ENCODE data around the gene ABCF2. TPM values are rescaled to one million over a fixed set of nuclear protein-coding genes. Genes with fewer than 3 reads are reported as not detected.

Gene ABCF2
- total and polyA plus RNA-seq, 2 donors (not counting 1 experiment from before 2014, with no cell fraction given) = 16.1 to 30.2 TPM

- H3K4me1 Mint-ChIP-seq = no peaks in the 10 kb centered on the region
- Histone ChIP-seq H3K36me3 (replicated peaks in 1 of 2; ENCODE audit: control extremely low read depth in 1 of 2, control insufficient read depth in 1 of 2, extremely low read depth in 1 of 2, insufficient read depth in 2 of 2, low read length in 1 of 2) (no peaks in the 10 kb centered on the region), H3K9me3 (ENCODE audit: control extremely low read depth in 1 of 3, control insufficient read depth in 2 of 3, insufficient read depth in 1 of 3, low read length in 2 of 3) (no peaks in the 10 kb centered on the region), H3K27me3 (replicated peaks in 1 of 4; ENCODE audit: control extremely low read depth in 1 of 4, control insufficient read depth in 3 of 4, insufficient read depth in 4 of 4, low read length in 3 of 4) (peaks cover 0 to 15% (median 0%) of the 10 kb centered on the region in 4 experiments), H3K4me1 (ENCODE audit: control insufficient read depth in 2 of 2, insufficient read depth in 2 of 2, low read length in 2 of 2) (no peaks in the 10 kb centered on the region), H3K4me2 (replicated peaks; ENCODE audit: low read depth, low read length, poor library complexity, severe bottlenecking) (no peak overlapping the region), H3K4me3 (ENCODE audit: control extremely low read depth in 1 of 5, extremely low read depth in 1 of 5, insufficient read depth in 1 of 5, low read depth in 2 of 5, low read length in 4 of 5) (no peak overlapping the region), H4K20me1 (ENCODE audit: control insufficient read depth, insufficient read depth, low read length, poor library complexity, severe bottlenecking) (no peaks in the 10 kb centered on the region), H3K9ac (ENCODE audit: low read length) (no peak overlapping the region), H2AFZ (ENCODE audit: insufficient read depth, low read depth, low read length, poor library complexity, severe bottlenecking) (no peak overlapping the region), H3K79me2 (ENCODE audit: control insufficient read depth, insufficient read depth, low read length) (no peaks in the 10 kb centered on the region), H3K27ac (ENCODE audit: low read length in 2 of 2) (no peak overlapping the region)
- CTCF ChIA-PET = no interaction called here
- intact Hi-C loops (cut with micrococcal nuclease) = no loop called here
- 66% methylated on average over 6 of the region's 7 CpGs for WGBS (ENCODE audit: insufficient coverage)
- no peak overlapping the region for H3K27ac Mint-ChIP-seq
- peaks cover 10% of the 10 kb centered on the region for H3K27me3 Mint-ChIP-seq
- no peak for ATAC-seq (ENCODE audit: low read depth)
- H3K9me3 Mint-ChIP-seq (ENCODE audit: insufficient read depth) = no peaks in the 10 kb centered on the region
- TF ChIP-seq EZH2 (IDR thresholded peaks at IDR 0.05; ENCODE audit: borderline replicate concordance, insufficient read depth, low read depth, low read length, poor library complexity, severe bottlenecking) = no peak
- TF ChIP-seq CTCF (IDR thresholded peaks at IDR 0.05) = no peak
- H3K4me3 Mint-ChIP-seq = no peak overlapping the region
- no peak for DNase-seq
- POLR2A ChIA-PET = no interaction called here
Measured at GRCh38 chr7:151194188-151194587, 32.8 kb downstream of the ABCF2 start.

- no peaks in the 10 kb centered on the region for H3K4me1 ChIP-seq (ENCODE audit: control insufficient read depth in 2 of 2, insufficient read depth in 2 of 2, low read length in 2 of 2)
- no peak overlapping the region for H3K4me3 ChIP-seq (ENCODE audit: control extremely low read depth in 1 of 5, extremely low read depth in 1 of 5, insufficient read depth in 1 of 5, low read depth in 2 of 5, low read length in 4 of 5)
- H3K4me2 ChIP-seq (replicated peaks; ENCODE audit: low read depth, low read length, poor library complexity, severe bottlenecking) = no peak overlapping the region
- WGBS (ENCODE audit: insufficient coverage) = 90% methylated on average over 8 of the region's 14 CpGs
- TF ChIP-seq CTCF (IDR thresholded peaks at IDR 0.05) = no peak
- TF ChIP-seq EZH2 (IDR thresholded peaks at IDR 0.05; ENCODE audit: borderline replicate concordance, insufficient read depth, low read depth, low read length, poor library complexity, severe bottlenecking) = no peak
- H3K36me3 ChIP-seq (replicated peaks in 1 of 2; ENCODE audit: control extremely low read depth in 1 of 2, control insufficient read depth in 1 of 2, extremely low read depth in 1 of 2, insufficient read depth in 2 of 2, low read length in 1 of 2) = no peaks in the 10 kb centered on the region
- H2AFZ ChIP-seq (ENCODE audit: insufficient read depth, low read depth, low read length, poor library complexity, severe bottlenecking) = no peak overlapping the region
- Mint-ChIP-seq H3K27me3 (peaks cover 13% of the 10 kb centered on the region), H3K27ac (no peak overlapping the region), H3K4me1 (no peaks in the 10 kb centered on the region), H3K9me3 (ENCODE audit: insufficient read depth) (no peaks in the 10 kb centered on the region), H3K4me3 (no peak overlapping the region)
- H3K9ac ChIP-seq (ENCODE audit: low read length) = no peak overlapping the region
- no peaks in the 10 kb centered on the region for H3K79me2 ChIP-seq (ENCODE audit: control insufficient read depth, insufficient read depth, low read length)
- no peaks in the 10 kb centered on the region for H3K9me3 ChIP-seq (ENCODE audit: control extremely low read depth in 1 of 3, control insufficient read depth in 2 of 3, insufficient read depth in 1 of 3, low read length in 2 of 3)
- H3K27ac ChIP-seq (ENCODE audit: low read length in 2 of 2) = no peak overlapping the region
- no peak for ATAC-seq (ENCODE audit: low read depth)
- no peak for DNase-seq
- intact Hi-C loops (cut with micrococcal nuclease) = no loop called here
- CTCF ChIA-PET = no interaction called here
- peaks cover 0 to 13% (median 0%) of the 10 kb centered on the region in 4 experiments for H3K27me3 ChIP-seq (replicated peaks in 1 of 4; ENCODE audit: control extremely low read depth in 1 of 4, control insufficient read depth in 3 of 4, insufficient read depth in 4 of 4, low read length in 3 of 4)
- POLR2A ChIA-PET = no interaction called here
- no peaks in the 10 kb centered on the region for H4K20me1 ChIP-seq (ENCODE audit: control insufficient read depth, insufficient read depth, low read length, poor library complexity, severe bottlenecking)
Measured at GRCh38 chr7:151193203-151193978, 33.6 kb downstream of the ABCF2 start.
